BLaER1 (cell line): Measurements from ENCODE around the gene MZB1.
"Not testable (repeated sequence)": the region's sequence is repeated elsewhere in the genome, so short reads cannot be mapped to it uniquely, and the experiment has no call there.

ENCODE experiments used
- H3K27ac ChIP-seq: shearing (Covaris generic); formaldehyde crosslinking; 2 replicates; pipeline ENCODE4 v1.8.1; 2022
- H3K27me3 ChIP-seq: shearing (Covaris generic); formaldehyde crosslinking; 2 replicates; pipeline ENCODE4 v1.8.1; 2022
- H3K36me3 ChIP-seq: shearing (Covaris generic); formaldehyde crosslinking; 2 replicates; pipeline ENCODE4 v1.8.1; 2022
- H3K4me1 ChIP-seq: shearing (Covaris generic); formaldehyde crosslinking; 2 replicates; pipeline ENCODE4 v1.8.1; 2022
- H3K4me2 ChIP-seq: shearing (Covaris generic); formaldehyde crosslinking; 2 replicates; pipeline ENCODE4 v1.8.1; 2022
- H3K4me3 ChIP-seq: shearing (Covaris generic); formaldehyde crosslinking; 2 replicates; pipeline ENCODE4 v1.8.1; 2022
- H3K9ac ChIP-seq: shearing (Covaris generic); formaldehyde crosslinking; 2 replicates; pipeline ENCODE4 v1.8.1; 2022
- H3K9me3 ChIP-seq: shearing (Covaris generic); formaldehyde crosslinking; 2 replicates; pipeline ENCODE4 v1.8.1; 2022
- H4K20me1 ChIP-seq: shearing (Covaris generic); formaldehyde crosslinking; 2 replicates; pipeline ENCODE4 v1.8.1; 2022
- Cebpa-rat ChIP-seq: shearing (Covaris generic); IDR thresholded peaks from 2 replicates; pipeline ENCODE4 v1.8.1; 2022

The MZB1 gene

GRCh38 chr5:139393497-139394122 lies 3.9 kb upstream of the MZB1 start:
- Histone ChIP-seq H3K4me2 (peak overlapping the region; percentile 99), H3K27ac (peak overlapping the region; percentile 100), H4K20me1 (peaks cover 29% of the 10 kb centered on the region), H3K9me3 (no peaks in the 10 kb centered on the region), H3K36me3 (peaks cover 29% of the 10 kb centered on the region), H3K27me3 (no peaks in the 10 kb centered on the region), H3K4me1 (peaks cover 61% of the 10 kb centered on the region), H3K4me3 (peak overlapping the region; percentile 78), H3K9ac (peak overlapping the region; percentile 98)
- no peak for TF ChIP-seq Cebpa-rat

DNA sequence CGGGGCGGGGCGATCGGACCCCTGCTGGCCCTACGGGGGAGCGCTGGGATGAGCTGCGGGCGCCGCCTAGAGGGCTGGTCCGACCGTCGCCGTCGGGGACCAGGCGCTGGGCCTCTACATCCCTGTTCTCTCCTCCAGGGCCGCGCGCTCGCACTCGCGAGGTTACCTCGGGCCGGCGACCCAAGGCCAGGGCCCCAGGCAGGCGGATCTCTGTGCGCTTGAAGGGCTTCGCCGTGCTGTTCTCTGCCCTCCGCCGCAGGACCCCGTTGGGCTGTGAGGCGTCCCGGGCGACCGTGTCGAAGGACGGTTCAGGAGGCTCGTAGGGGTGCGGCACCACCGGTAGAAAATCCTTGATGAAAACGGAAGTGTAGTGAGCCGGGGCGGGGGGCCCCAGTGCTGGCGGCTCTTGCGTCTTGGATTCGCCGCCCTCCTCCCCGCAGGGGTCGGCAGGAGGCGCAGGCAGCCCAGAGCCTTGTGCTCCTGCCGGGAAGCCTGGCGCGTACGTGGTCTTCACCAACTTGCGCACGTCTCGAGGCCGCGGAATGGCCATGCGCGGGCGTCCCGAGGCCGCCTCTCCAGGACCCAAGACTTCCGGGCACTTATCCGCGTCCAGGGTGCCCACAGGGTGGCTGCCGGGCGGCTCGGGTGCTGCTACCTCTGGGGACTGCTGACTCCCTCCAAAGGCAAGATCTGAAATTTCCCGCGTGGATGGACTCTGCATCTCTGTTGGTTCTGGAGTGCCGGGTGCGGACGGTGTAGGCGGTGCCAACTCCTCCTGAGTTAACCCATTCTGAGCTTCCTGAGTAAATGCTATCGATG lies 3.2 kb upstream of the MZB1 start:
- no peaks in the 10 kb centered on the region for H3K27me3 ChIP-seq
- peak overlapping the region; percentile 78 for H3K4me3 ChIP-seq
- peak overlapping the region; percentile 98 for H3K9ac ChIP-seq

DNA sequence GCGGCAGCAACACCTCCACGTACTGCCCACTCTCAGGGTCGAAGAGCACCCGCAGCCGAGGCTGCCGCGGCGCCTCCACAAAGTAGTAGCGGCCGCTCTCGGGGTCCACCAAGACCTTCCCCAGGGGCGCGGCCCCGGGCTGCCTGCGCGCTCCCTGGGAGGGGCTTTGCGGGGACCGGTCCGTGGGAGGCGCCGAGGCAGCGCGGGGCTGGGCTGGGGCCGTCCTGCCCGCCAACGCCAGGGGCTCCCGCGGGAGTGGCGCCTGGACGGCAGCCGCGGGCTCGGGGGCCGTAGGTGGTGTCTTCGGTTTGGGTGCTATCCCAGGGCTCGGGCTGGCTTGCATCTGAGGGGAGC lies 2.6 kb upstream of the MZB1 start:
- Histone ChIP-seq H3K36me3 (peaks cover 32% of the 10 kb centered on the region), H4K20me1 (peaks cover 29% of the 10 kb centered on the region), H3K27me3 (no peaks in the 10 kb centered on the region), H3K9me3 (no peaks in the 10 kb centered on the region), H3K27ac (peak overlapping the region; percentile 100), H3K4me3 (peak overlapping the region; percentile 78), H3K4me2 (peak overlapping the region; percentile 99), H3K4me1 (peaks cover 56% of the 10 kb centered on the region), H3K9ac (peak overlapping the region; percentile 98)
- no peak for TF ChIP-seq Cebpa-rat

More for the DNA sequence above, 3.2 kb upstream of the MZB1 start:
- Histone ChIP-seq H3K27ac (peak overlapping the region; percentile 100), H3K4me2 (peak overlapping the region; percentile 99), H4K20me1 (peaks cover 29% of the 10 kb centered on the region), H3K9me3 (no peaks in the 10 kb centered on the region), H3K4me1 (peaks cover 55% of the 10 kb centered on the region), H3K36me3 (peaks cover 29% of the 10 kb centered on the region)
- TF ChIP-seq Cebpa-rat = no peak

DNA sequence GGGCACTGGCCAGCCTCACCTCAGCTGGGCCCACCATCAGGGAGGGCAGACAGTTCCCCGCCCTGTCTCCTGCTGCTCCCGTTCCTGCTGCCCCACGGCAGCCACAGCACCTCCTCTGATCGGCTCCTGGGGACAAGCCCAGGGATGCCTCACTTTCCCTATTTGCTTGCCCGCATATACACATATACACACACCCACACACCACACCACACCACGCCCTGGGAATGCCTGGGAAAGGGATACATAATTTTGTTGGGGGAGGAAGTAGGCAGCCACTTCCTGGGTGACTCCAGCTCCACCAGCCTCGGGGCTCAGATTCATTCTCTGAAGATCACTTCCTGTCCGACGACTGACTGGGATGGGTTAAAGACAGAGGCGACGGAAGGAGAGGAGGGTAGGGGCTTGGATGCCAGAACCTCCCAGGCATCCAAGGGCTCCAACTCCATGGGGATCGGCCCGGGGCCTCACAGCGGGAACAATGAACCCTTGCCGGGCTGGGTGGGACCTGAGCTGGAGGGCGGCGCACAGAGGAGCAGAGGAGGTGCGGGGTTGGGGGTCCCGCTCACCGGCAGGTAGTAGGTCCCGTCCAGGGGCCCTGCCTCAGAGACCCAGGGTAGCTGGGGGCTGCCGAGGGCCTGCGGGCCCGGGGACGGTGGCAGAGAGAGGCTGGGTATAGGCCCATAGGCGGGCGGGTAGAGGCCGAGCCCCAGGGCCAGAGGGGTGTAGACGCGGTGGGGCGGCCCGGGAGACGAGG lies 2.0 kb upstream of the MZB1 start:
- Histone ChIP-seq H4K20me1 (peaks cover 25% of the 10 kb centered on the region), H3K9ac (peak overlapping the region; percentile 98), H3K4me3 (peak overlapping the region; percentile 78), H3K9me3 (no peaks in the 10 kb centered on the region), H3K27ac (peak overlapping the region; percentile 100), H3K4me1 (peaks cover 56% of the 10 kb centered on the region), H3K36me3 (peaks cover 31% of the 10 kb centered on the region), H3K27me3 (no peaks in the 10 kb centered on the region), H3K4me2 (peak overlapping the region; percentile 99)
- no peak for TF ChIP-seq Cebpa-rat

GRCh38 chr5:139390639-139391569 lies 1.2 kb upstream of the MZB1 start:
- Histone ChIP-seq H3K4me3 (peak overlapping the region; percentile 78), H3K4me1 (peaks cover 56% of the 10 kb centered on the region), H3K9ac (peak overlapping the region; percentile 98), H4K20me1 (peaks cover 16% of the 10 kb centered on the region), H3K36me3 (peaks cover 31% of the 10 kb centered on the region), H3K27ac (peak overlapping the region; percentile 100), H3K4me2 (peak overlapping the region; percentile 99), H3K9me3 (no peaks in the 10 kb centered on the region), H3K27me3 (no peaks in the 10 kb centered on the region)
- no peak for TF ChIP-seq Cebpa-rat

GRCh38 chr5:139388198-139388821 lies 1.4 kb downstream of the MZB1 start:
- H3K27me3 ChIP-seq = no peaks in the 10 kb centered on the region
- H3K9ac ChIP-seq = peak overlapping the region; percentile 98
- peak overlapping the region; percentile 78 for H3K4me3 ChIP-seq
- no peaks in the 10 kb centered on the region for H3K9me3 ChIP-seq
- peak overlapping the region; percentile 99 for H3K4me2 ChIP-seq
- peaks cover 16% of the 10 kb centered on the region for H4K20me1 ChIP-seq
- TF ChIP-seq Cebpa-rat = no peak
- H3K27ac ChIP-seq = peak overlapping the region; percentile 100
- H3K36me3 ChIP-seq = peaks cover 17% of the 10 kb centered on the region; the same call in 1 of the 2 replicates
- H3K4me1 ChIP-seq = peaks cover 67% of the 10 kb centered on the region

DNA sequence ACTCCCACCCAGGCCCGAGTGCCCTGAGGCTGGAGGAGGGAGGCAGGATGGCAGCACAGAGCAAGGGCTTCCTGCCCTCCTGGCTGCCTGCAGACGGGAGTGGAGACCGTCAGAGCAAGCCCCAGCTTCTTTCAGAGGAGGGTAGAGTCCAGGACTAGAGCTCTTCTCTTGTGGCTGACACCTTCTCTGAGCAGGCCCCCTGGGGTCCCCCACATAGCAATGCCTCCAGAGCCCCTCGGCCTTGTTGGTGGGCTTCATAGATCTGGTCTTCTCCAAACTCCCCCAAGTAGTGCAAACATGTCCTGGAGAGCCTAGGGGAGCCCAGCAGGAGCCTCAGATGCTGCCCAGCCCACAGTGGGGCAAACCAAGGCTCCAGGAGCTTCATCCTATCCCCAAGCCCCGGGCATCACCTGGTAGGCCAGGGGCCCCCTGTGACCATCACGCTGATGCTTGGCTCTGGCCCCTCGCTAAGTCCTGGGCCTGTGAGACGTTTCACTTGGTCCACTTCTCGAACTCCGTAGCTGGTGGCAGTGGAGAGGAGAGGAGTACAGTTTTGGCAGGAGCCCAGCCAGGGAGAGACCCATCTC lies 2.0 kb downstream of the MZB1 start:
- Histone ChIP-seq H3K4me1 (peaks cover 73% of the 10 kb centered on the region), H3K4me3 (peak overlapping the region; percentile 78), H3K9ac (peak overlapping the region; percentile 98), H3K27ac (peak overlapping the region; percentile 100), H3K4me2 (peak overlapping the region; percentile 99), H3K36me3 (peaks cover 17% of the 10 kb centered on the region; the same call in 1 of the 2 replicates), H3K27me3 (no peaks in the 10 kb centered on the region), H4K20me1 (peaks cover 20% of the 10 kb centered on the region), H3K9me3 (no peaks in the 10 kb centered on the region)
- TF ChIP-seq Cebpa-rat = no peak

DNA sequence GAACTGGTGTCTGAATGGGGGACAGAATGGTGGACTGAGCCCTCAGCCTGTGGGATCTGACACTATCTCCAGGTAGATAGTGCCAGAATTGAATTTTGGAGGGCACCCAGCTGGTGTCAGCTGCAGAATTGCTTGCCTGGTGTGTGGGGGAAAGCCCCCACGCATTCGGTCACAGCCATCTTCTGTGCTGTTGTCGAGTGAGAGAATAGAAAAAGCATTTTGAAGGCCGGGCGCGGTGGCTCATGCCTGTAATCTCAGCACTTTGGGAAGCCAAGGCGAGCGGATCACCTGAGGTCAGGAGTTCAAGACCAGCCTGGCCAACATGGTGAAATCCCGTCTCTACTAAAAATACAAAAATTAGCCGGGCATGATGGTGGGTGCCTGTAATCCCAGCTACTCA lies 2.8 kb downstream of the MZB1 start:
- Histone ChIP-seq H3K36me3 (peaks cover 17% of the 10 kb centered on the region; the same call in 1 of the 2 replicates), H3K4me2 (peak overlapping the region; percentile 99), H3K27ac (peak overlapping the region; percentile 100), H3K9ac (peak overlapping the region; percentile 98), H4K20me1 (peaks cover 24% of the 10 kb centered on the region), H3K4me3 (peak overlapping the region; percentile 78), H3K4me1 (peaks cover 80% of the 10 kb centered on the region)
- not testable (repeated sequence) for H3K9me3 ChIP-seq, H3K27me3 ChIP-seq
